WERI-Rb-1 (cell line): ENCODE measurements around the gene OPN1LW.

Experiments used
- DNase-seq: peaks from one replicate; pipeline ENCODE4 v3.0.0-alpha.2; 2020
- H3K27ac ChIP-seq: fragments of 250-450 bp; sonication (Bioruptor Pico); 2 replicates; pipeline ENCODE4 v1.5.1; 2020; ENCODE audit warnings: mild to moderate bottlenecking, moderate library complexity
- H3K27me3 ChIP-seq: fragments of 250-450 bp; sonication (Bioruptor Pico); 2 replicates; pipeline ENCODE4 v1.5.1; 2021; ENCODE audit warnings: mild to moderate bottlenecking, low read depth, moderate library complexity; ENCODE audit not compliant: insufficient read depth, severe bottlenecking
- H3K36me3 ChIP-seq: fragments of 250-450 bp; sonication (Bioruptor Pico); 2 replicates; pipeline ENCODE4 v1.5.1; 2020; ENCODE audit warnings: mild to moderate bottlenecking, moderate library complexity
- H3K4me3 ChIP-seq: 2 replicates; pipeline ENCODE4 v1.5.1; 2011; ENCODE audit warnings: low read depth, mild to moderate bottlenecking, control low read depth, low read length
- H3K9me3 ChIP-seq: fragments of 250-450 bp; sonication (Bioruptor Pico); 2 replicates; pipeline ENCODE4 v1.5.1; 2021; ENCODE audit warnings: mild to moderate bottlenecking, moderate library complexity; ENCODE audit not compliant: severe bottlenecking
- TF ChIP-seq, protein P1 (sequence below): IDR thresholded peaks from 2 replicates; pipeline ENCODE4 v1.5.1; 2011; ENCODE audit warnings: low read depth, mild to moderate bottlenecking, control low read depth, inconsistent platforms, low read length

Gene OPN1LW

DNA sequence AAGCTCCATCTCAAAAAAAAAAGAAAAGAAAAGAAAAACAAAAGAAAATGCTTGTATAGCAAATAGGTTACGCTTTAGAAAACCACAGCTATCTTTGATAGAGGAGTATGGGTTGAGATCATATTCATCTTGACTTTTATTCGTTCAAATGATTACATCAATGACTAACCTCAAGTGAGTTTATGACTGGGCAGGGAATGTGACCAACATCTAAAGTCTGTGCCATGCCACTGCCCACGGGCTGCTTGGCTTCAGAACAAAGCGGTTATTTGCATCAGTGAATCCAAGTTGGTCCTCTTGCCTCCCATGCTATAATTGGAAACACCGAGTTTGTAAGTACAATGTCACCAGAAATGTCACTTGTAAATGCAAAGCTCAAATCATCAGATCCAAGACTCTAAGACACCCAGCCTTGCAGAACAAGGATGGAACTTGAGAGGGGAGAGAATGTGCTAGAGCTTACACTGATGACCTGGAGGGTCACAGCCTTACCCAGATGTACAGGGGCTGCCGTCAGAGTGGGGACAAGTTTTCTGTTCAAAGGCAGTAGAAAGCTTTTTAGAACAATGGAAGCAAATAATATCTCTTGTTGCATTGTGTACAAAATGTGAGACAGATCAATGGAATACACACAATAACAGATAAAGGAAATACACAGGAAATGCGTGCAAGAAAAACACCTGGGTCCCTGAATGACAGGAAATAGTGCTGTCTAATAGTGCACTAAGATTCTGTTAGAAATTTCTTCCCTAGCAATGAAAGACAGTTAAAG lies 8.4 kb upstream of the OPN1LW start:
- DNase-seq, result no peak
- TF ChIP-seq, protein P1, sequence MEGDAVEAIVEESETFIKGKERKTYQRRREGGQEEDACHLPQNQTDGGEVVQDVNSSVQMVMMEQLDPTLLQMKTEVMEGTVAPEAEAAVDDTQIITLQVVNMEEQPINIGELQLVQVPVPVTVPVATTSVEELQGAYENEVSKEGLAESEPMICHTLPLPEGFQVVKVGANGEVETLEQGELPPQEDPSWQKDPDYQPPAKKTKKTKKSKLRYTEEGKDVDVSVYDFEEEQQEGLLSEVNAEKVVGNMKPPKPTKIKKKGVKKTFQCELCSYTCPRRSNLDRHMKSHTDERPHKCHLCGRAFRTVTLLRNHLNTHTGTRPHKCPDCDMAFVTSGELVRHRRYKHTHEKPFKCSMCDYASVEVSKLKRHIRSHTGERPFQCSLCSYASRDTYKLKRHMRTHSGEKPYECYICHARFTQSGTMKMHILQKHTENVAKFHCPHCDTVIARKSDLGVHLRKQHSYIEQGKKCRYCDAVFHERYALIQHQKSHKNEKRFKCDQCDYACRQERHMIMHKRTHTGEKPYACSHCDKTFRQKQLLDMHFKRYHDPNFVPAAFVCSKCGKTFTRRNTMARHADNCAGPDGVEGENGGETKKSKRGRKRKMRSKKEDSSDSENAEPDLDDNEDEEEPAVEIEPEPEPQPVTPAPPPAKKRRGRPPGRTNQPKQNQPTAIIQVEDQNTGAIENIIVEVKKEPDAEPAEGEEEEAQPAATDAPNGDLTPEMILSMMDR, result no peak
- no peak overlapping the region for H3K4me3 ChIP-seq

DNA sequence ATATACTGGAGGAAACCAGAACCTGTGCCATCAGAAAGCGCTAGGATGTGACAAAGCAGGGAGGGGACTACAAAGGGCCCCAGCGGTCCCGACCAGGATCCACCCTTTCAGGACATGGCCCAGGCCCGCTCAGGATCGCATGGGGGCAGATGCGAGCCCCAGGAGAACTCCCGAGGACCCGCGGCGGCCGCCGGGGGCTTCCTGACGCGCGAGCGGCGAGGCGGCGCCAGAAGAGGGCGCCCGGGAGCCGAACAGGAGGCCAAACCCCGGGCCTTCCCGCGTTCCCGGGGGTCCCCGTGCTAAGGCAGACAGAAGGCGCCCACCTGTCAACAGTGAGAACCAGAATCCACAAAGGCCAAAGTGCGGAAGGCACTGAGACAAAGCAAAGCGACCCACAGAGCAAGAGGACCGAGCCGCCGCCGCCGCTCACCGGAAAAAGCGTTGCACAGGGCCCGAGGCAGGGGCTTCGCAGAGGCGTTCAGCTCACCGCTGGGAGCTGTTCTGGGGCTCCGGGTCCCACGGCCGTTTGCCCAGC lies 7.3 kb upstream of the OPN1LW start:
- H3K9me3 ChIP-seq, result no peaks in the 10 kb centered on the region
- peak; percentile 89 for DNase-seq

More for the DNA sequence above, 8.4 kb upstream of the OPN1LW start:
- H3K9me3 ChIP-seq, result no peaks in the 10 kb centered on the region
- no peak overlapping the region for H3K27ac ChIP-seq
- H3K36me3 ChIP-seq, result no peaks in the 10 kb centered on the region
- peaks cover 2% of the 10 kb centered on the region for H3K27me3 ChIP-seq

DNA sequence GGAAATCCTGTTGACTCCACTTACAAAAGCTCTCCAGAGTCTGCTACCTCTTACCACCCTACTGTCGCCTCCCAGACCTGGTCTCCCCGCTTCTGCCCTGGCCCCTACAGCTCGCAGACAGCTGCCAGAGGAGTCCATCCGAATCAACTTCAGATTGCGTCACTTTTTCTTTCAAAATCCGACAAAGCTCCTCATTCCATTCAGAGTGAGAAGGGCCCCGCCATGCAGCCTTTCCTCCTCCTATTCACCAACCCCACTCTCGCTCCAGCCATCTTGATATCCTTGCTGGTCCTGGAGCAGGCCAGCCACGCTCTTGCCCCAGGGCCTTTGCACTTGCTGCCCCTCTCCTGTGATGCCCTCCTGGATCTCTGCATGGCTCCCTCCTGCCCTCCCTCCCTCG lies 5.2 kb upstream of the OPN1LW start:
- Histone ChIP-seq H3K9me3 (no peaks in the 10 kb centered on the region), H3K27ac (peak overlapping the region; percentile 78), H3K36me3 (no peaks in the 10 kb centered on the region), H3K27me3 (peaks cover 2% of the 10 kb centered on the region), H3K4me3 (no peak overlapping the region)
- no peak for DNase-seq
- TF ChIP-seq, protein P1, result no peak

More for the DNA sequence above, 7.3 kb upstream of the OPN1LW start:
- TF ChIP-seq, protein P1, result peak; percentile 86
- H3K36me3 ChIP-seq, result no peaks in the 10 kb centered on the region
- peak overlapping the region; percentile 46; the same call in 1 of the 2 replicates for H3K27ac ChIP-seq
- peaks cover 2% of the 10 kb centered on the region for H3K27me3 ChIP-seq
- H3K4me3 ChIP-seq, result no peak overlapping the region

DNA sequence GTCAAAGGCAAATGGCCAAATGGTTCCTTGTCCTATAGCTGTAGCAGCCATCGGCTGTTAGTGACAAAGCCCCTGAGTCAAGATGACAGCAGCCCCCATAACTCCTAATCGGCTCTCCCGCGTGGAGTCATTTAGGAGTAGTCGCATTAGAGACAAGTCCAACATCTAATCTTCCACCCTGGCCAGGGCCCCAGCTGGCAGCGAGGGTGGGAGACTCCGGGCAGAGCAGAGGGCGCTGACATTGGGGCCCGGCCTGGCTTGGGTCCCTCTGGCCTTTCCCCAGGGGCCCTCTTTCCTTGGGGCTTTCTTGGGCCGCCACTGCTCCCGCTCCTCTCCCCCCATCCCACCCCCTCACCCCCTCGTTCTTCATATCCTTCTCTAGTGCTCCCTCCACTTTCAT lies 3.8 kb upstream of the OPN1LW start:
- peak overlapping the region; percentile 28 for H3K4me3 ChIP-seq
- no peaks in the 10 kb centered on the region for H3K36me3 ChIP-seq
- TF ChIP-seq, protein P1, result no peak
- peak; percentile 84 for DNase-seq
- peak overlapping the region; percentile 78 for H3K27ac ChIP-seq
- H3K27me3 ChIP-seq, result no peaks in the 10 kb centered on the region
- no peaks in the 10 kb centered on the region for H3K9me3 ChIP-seq

DNA sequence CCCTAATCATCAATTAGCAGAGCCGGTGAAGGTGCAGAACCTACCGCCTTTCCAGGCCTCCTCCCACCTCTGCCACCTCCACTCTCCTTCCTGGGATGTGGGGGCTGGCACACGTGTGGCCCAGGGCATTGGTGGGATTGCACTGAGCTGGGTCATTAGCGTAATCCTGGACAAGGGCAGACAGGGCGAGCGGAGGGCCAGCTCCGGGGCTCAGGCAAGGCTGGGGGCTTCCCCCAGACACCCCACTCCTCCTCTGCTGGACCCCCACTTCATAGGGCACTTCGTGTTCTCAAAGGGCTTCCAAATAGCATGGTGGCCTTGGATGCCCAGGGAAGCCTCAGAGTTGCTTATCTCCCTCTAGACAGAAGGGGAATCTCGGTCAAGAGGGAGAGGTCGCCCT lies 3.3 kb upstream of the OPN1LW start:
- H3K27me3 ChIP-seq, result no peaks in the 10 kb centered on the region

More for the DNA sequence above, 3.3 kb upstream of the OPN1LW start:
- no peaks in the 10 kb centered on the region for H3K9me3 ChIP-seq
- TF ChIP-seq, protein P1, result no peak
- H3K36me3 ChIP-seq, result no peaks in the 10 kb centered on the region
- peak overlapping the region; percentile 78 for H3K27ac ChIP-seq
- DNase-seq, result peak; percentile 48
- no peak overlapping the region for H3K4me3 ChIP-seq
